MM.1S (cell line): ENCODE measurements around the gene LASP1NB.

Source experiments
- DNase-seq: peaks from one replicate; pipeline ENCODE4 v3.0.0-alpha.2; 2015
- H2AFZ ChIP-seq: fragments of 300-600 bp; sonication (generic); 2 replicates; pipeline ENCODE4 v1.6.0; 2016; ENCODE audit warnings: antibody characterized with exemption, low read length
- H3F3A ChIP-seq: fragments of 300-600 bp; sonication (generic); 2 replicates; pipeline ENCODE4 v1.6.1; 2016; ENCODE audit warnings: mild to moderate bottlenecking, antibody characterized with exemption, low read length, moderate library complexity, mixed read lengths; ENCODE audit not compliant: insufficient read depth
- H3K27ac ChIP-seq: fragments of 300-600 bp; sonication (generic); 2 replicates; pipeline ENCODE4 v1.5.1; 2016; ENCODE audit warnings: mild to moderate bottlenecking, low read length
- H3K27me3 ChIP-seq: fragments of 300-600 bp; sonication (generic); replicated peaks from 2 replicates; pipeline ENCODE4 v1.6.0; 2016; ENCODE audit warnings: low read length; ENCODE audit not compliant: insufficient read depth
- H3K36me3 ChIP-seq: fragments of 300-600 bp; sonication (generic); replicated peaks from 2 replicates; pipeline ENCODE4 v1.6.1; 2016; ENCODE audit warnings: mild to moderate bottlenecking, low read length, mixed read lengths; ENCODE audit not compliant: insufficient read depth
- H3K4me1 ChIP-seq: fragments of 300-600 bp; sonication (generic); 2 replicates; pipeline ENCODE4 v1.6.1; 2016; ENCODE audit warnings: low read length, mixed read lengths
- H3K4me2 ChIP-seq: fragments of 300-600 bp; sonication (generic); 2 replicates; pipeline ENCODE4 v1.6.0; 2016; ENCODE audit warnings: low read depth, low read length
- H3K4me3 ChIP-seq: fragments of 300-600 bp; sonication (generic); 2 replicates; pipeline ENCODE4 v1.5.1; 2016; ENCODE audit warnings: low read length, mixed read lengths
- H3K79me2 ChIP-seq: fragments of 300-600 bp; sonication (generic); 2 replicates; pipeline ENCODE4 v1.6.1; 2016; ENCODE audit warnings: mixed run types, low read length, mixed read lengths
- H3K9ac ChIP-seq: fragments of 300-600 bp; sonication (generic); 2 replicates; pipeline ENCODE4 v1.6.1; 2016; ENCODE audit warnings: low read length, mixed read lengths
- H3K9me2 ChIP-seq: fragments of 300-600 bp; sonication (generic); replicated peaks from 2 replicates; pipeline ENCODE4 v1.6.1; 2016; ENCODE audit warnings: mild to moderate bottlenecking, low read length, mixed read lengths; ENCODE audit not compliant: insufficient read depth
- H3K9me3 ChIP-seq: fragments of 300-600 bp; sonication (generic); replicated peaks from 2 replicates; pipeline ENCODE4 v1.6.1; 2016; ENCODE audit warnings: mild to moderate bottlenecking, low read length, mixed read lengths; ENCODE audit not compliant: insufficient read depth
- H4K20me1 ChIP-seq: fragments of 300-600 bp; sonication (generic); 2 replicates; pipeline ENCODE4 v1.6.1; 2016; ENCODE audit warnings: mild to moderate bottlenecking, low read length, moderate library complexity, mixed read lengths; ENCODE audit not compliant: insufficient read depth
- CTCF ChIP-seq: fragments of 300-600 bp; sonication (generic); IDR thresholded peaks from 2 replicates; pipeline ENCODE4 v1.5.1; 2016; ENCODE audit warnings: antibody characterized with exemption, low read length, mixed read lengths
- EZH2 ChIP-seq: fragments of 300-600 bp; sonication (generic); optimal IDR thresholded peaks from 2 replicates; pipeline ENCODE3; 2017; ENCODE audit warnings: low read depth, mild to moderate bottlenecking, antibody characterized with exemption, low read length, mixed read lengths
- EZH2phosphoT487 ChIP-seq: fragments of 300-600 bp; sonication (generic); IDR thresholded peaks from 2 replicates; pipeline ENCODE4 v1.6.1; 2018; ENCODE audit warnings: antibody characterized with exemption, low read length

Gene LASP1NB

GRCh38 chr17:38918916-38919315 lies 6.5 kb upstream of the LASP1NB start:
- no peak for TF ChIP-seq EZH2phosphoT487
- no peak for TF ChIP-seq CTCF
- TF ChIP-seq EZH2, result no peak
- H2AFZ ChIP-seq, result no peak overlapping the region
- no peak overlapping the region for H3K4me2 ChIP-seq
- no peaks in the 10 kb centered on the region for H3F3A ChIP-seq
- H3K9ac ChIP-seq, result no peak overlapping the region
- H3K4me1 ChIP-seq, result no peaks in the 10 kb centered on the region
- H3K9me2 ChIP-seq, result no peaks in the 10 kb centered on the region
- H3K9me3 ChIP-seq, result no peaks in the 10 kb centered on the region
- no peak overlapping the region for H3K4me3 ChIP-seq
- H3K79me2 ChIP-seq, result no peaks in the 10 kb centered on the region
- H3K27me3 ChIP-seq, result no peaks in the 10 kb centered on the region
- no peaks in the 10 kb centered on the region for H3K36me3 ChIP-seq
- H3K27ac ChIP-seq, result no peak overlapping the region
- DNase-seq, result no peak
- no peaks in the 10 kb centered on the region for H4K20me1 ChIP-seq

- H3K9me3 ChIP-seq, result no peaks in the 10 kb centered on the region
- H3K9ac ChIP-seq, result no peak overlapping the region
- no peak overlapping the region for H3K4me3 ChIP-seq
- TF ChIP-seq EZH2, result no peak
- no peak for TF ChIP-seq EZH2phosphoT487
- no peak for TF ChIP-seq CTCF
- no peaks in the 10 kb centered on the region for H4K20me1 ChIP-seq
- no peaks in the 10 kb centered on the region for H3F3A ChIP-seq
- no peak for DNase-seq
- no peaks in the 10 kb centered on the region for H3K9me2 ChIP-seq
- no peaks in the 10 kb centered on the region for H3K27me3 ChIP-seq
- H3K79me2 ChIP-seq, result no peaks in the 10 kb centered on the region
- no peaks in the 10 kb centered on the region for H3K36me3 ChIP-seq
- H2AFZ ChIP-seq, result no peak overlapping the region
- H3K4me1 ChIP-seq, result no peaks in the 10 kb centered on the region
- H3K27ac ChIP-seq, result no peak overlapping the region
- H3K4me2 ChIP-seq, result no peak overlapping the region
These were observed 5.9 kb upstream of the LASP1NB start for GRCh38 chr17:38919316-38920078.

DNA sequence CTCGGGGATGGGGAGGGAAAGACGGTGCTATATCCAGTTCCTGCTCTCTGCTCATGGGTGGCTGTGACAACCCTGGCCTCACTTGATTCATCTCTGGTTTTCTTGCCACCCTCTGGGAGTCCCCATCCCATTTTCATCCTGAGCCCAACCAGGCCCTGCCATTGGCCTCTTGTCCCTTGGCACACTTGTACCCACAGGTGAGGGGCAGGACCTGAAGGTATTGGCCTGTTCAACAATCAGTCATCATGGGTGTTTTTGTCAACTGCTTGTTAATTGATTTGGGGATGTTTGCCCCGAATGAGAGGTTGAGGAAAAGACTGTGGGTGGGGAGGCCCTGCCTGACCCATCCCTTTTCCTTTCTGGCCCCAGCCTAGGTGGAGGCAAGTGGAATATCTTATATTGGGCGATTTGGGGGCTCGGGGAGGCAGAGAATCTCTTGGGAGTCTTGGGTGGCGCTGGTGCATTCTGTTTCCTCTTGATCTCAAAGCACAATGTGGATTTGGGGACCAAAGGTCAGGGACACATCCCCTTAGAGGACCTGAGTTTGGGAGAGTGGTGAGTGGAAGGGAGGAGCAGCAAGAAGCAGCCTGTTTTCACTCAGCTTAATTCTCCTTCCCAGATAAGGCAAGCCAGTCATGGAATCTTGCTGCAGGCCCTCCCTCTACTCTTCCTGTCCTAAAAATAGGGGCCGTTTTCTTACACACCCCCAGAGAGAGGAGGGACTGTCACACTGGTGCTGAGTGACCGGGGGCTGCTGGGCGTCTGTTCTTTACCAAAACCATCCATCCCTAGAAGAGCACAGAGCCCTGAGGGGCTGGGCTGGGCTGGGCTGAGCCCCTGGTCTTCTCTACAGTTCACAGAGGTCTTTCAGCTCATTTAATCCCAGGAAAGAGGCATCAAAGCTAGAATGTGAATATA lies 4.8 kb upstream of the LASP1NB start:
- H3K9me3 ChIP-seq, result no peaks in the 10 kb centered on the region
- H3K4me3 ChIP-seq, result no peak overlapping the region
- no peaks in the 10 kb centered on the region for H3K36me3 ChIP-seq
- TF ChIP-seq CTCF (no peak), EZH2phosphoT487 (no peak), EZH2 (no peak)
- no peaks in the 10 kb centered on the region for H4K20me1 ChIP-seq
- no peak overlapping the region for H3K9ac ChIP-seq
- no peaks in the 10 kb centered on the region for H3F3A ChIP-seq
- H3K4me2 ChIP-seq, result no peak overlapping the region
- H3K27ac ChIP-seq, result no peak overlapping the region
- H3K4me1 ChIP-seq, result 0 out of 2 replicates have a peak, but pooled peaks cover 2% of the 10 kb centered on the region
- DNase-seq, result no peak
- H3K9me2 ChIP-seq, result no peaks in the 10 kb centered on the region
- no peak overlapping the region for H2AFZ ChIP-seq
- H3K27me3 ChIP-seq, result no peaks in the 10 kb centered on the region
- no peaks in the 10 kb centered on the region for H3K79me2 ChIP-seq
